ENCODE data around the gene EXOC5.

- TF ChIP-seq ZFX (IDR thresholded peaks at IDR 0.05) (no peak), CTCF (conservative IDR thresholded peaks at IDR 0.05) (no peak)
Measured at GRCh38 chr14:57275023-57275664, 6.4 kb upstream of the EXOC5 start.

All from C4-2B (cell line).